ENCODE data around the gene NKX6-2. TPM values are rescaled to one million over a fixed set of nuclear protein-coding genes. Genes with fewer than 3 reads are reported as not detected.
A peak's percentile ranks its signal among the peaks of the same experiment; 100 is the strongest.

NKX6-2 gene
- total and polyA plus RNA-seq, 2 experiments from 2014 or later = 2.6 TPM; not detected in 1

DNA sequence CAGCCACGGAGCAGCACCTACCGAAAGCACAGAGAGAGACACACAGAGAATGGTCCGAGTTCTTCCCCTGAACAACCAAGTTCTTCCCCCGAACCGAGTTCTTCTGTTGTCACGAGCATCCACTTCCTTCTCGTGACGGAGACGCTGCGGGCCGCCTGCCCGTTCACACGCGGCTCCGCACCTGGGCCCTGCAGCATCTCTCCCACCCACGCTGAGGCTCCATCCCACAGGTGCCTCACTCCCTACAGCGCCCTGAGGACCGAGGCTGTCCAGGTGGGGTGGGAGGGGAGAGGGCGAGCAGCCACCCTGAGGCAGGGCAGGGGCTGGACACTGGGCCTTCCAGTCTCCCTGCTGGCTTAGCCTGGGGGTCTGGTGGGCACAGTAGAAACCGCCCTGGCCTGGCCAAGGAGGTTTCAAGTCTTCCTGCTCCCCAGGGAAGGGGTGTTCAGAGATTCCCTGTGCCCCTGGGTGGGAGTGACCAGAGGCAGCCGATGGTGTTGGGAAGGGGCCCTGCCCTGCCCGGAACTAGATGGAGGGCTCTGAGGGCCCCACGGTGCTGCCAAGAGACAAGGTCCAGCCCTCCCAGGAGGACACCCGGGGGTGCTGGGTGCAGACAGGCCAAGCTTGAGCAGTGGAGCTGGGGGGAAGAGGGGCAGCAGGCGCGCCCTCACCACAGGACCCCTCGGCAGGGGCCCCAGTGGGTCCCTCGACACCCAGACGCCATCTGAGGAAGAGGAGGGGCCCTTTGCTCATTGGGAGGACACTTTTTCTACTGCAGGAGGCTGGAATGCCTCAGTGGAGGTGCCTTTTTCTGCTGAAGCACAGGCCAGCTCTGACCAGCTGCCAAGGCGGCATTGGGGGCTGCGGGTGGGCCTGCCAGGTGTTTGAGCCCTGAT is 5.2 kb upstream of the NKX6-2 start:
- no peaks in the 10 kb centered on the region for H3K79me2 ChIP-seq (ENCODE audit: insufficient read depth)
- H3K4me2 ChIP-seq (ENCODE audit: unreplicated experiment) = no peak overlapping the region
- TF ChIP-seq EZH2 (IDR thresholded peaks at IDR 0.05; ENCODE audit: insufficient read depth, poor library complexity, severe bottlenecking) = no peak
- TF ChIP-seq EZH2phosphoT487 (IDR thresholded peaks at IDR 0.05; ENCODE audit: insufficient read depth, low read depth) = no peak
- no peaks in the 10 kb centered on the region for H3K9me2 ChIP-seq (ENCODE audit: insufficient read depth)
- H3K27ac ChIP-seq = no peak overlapping the region
- no peaks in the 10 kb centered on the region for H3F3A ChIP-seq (ENCODE audit: insufficient read depth)
- no peaks in the 10 kb centered on the region for H4K20me1 ChIP-seq (ENCODE audit: insufficient read depth)
- H3K36me3 ChIP-seq (ENCODE audit: low read depth) = no peaks in the 10 kb centered on the region
- H2AFZ ChIP-seq = no peak overlapping the region
- peaks cover 32% of the 10 kb centered on the region for H3K27me3 ChIP-seq (replicated peaks; ENCODE audit: insufficient read depth)
- DNase-seq = no peak
- H3K9ac ChIP-seq = no peak overlapping the region
- H3K4me3 ChIP-seq = no peak overlapping the region
- in situ Hi-C loops (cut with MboI) = no loop called here
- H3K9me3 ChIP-seq (ENCODE audit: low read depth) = no peaks in the 10 kb centered on the region
- no peaks in the 10 kb centered on the region for H3K4me1 ChIP-seq (ENCODE audit: insufficient read depth)
- WGBS, 2 experiments (ENCODE audit: low coverage in 1 of 2, low lambda C conversion rate in 2 of 2, missing lambda C conversion rate in 2 of 2) = 56 to 63% methylated on average over 27 to 31 of the region's 31 CpGs

DNA sequence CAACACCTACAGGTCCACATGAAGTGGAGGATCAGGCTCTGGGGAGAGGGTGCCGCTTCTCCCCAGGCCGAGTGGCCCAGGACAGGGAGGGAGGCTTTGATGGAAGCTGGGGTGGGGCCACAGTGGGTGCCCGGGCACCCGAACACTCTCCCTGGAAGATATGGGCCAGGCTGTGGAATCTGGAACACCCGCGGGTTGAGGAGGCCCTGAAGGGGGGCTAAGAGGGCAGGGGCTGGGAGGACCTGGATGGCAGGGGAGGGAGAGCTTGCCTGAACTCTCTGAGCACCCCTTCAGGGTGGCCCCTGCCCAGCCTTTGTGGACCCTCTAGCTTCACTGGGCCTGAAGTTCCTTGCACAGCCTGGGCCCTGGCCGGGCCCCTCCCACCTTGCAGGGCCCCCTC is 4.5 kb upstream of the NKX6-2 start:
- Histone ChIP-seq H3K9me3 (ENCODE audit: low read depth) (no peaks in the 10 kb centered on the region), H3K9ac (no peak overlapping the region), H3K27me3 (replicated peaks; ENCODE audit: insufficient read depth) (peaks cover 33% of the 10 kb centered on the region), H3K4me1 (ENCODE audit: insufficient read depth) (no peaks in the 10 kb centered on the region), H2AFZ (no peak overlapping the region), H3K79me2 (ENCODE audit: insufficient read depth) (no peaks in the 10 kb centered on the region), H3F3A (ENCODE audit: insufficient read depth) (no peaks in the 10 kb centered on the region), H3K27ac (no peak overlapping the region), H3K4me3 (no peak overlapping the region), H3K4me2 (ENCODE audit: unreplicated experiment) (no peak overlapping the region), H3K9me2 (ENCODE audit: insufficient read depth) (no peaks in the 10 kb centered on the region), H3K36me3 (ENCODE audit: low read depth) (no peaks in the 10 kb centered on the region), H4K20me1 (ENCODE audit: insufficient read depth) (no peaks in the 10 kb centered on the region)
- in situ Hi-C loops (cut with MboI) = no loop called here
- TF ChIP-seq EZH2phosphoT487 (IDR thresholded peaks at IDR 0.05; ENCODE audit: insufficient read depth, low read depth) (no peak), EZH2 (IDR thresholded peaks at IDR 0.05; ENCODE audit: insufficient read depth, poor library complexity, severe bottlenecking) (no peak)
- 40 to 47% methylated on average over 7 of the region's 7 CpGs for WGBS, 2 experiments (ENCODE audit: low coverage in 1 of 2, low lambda C conversion rate in 2 of 2, missing lambda C conversion rate in 2 of 2)
- no peak for DNase-seq

DNA sequence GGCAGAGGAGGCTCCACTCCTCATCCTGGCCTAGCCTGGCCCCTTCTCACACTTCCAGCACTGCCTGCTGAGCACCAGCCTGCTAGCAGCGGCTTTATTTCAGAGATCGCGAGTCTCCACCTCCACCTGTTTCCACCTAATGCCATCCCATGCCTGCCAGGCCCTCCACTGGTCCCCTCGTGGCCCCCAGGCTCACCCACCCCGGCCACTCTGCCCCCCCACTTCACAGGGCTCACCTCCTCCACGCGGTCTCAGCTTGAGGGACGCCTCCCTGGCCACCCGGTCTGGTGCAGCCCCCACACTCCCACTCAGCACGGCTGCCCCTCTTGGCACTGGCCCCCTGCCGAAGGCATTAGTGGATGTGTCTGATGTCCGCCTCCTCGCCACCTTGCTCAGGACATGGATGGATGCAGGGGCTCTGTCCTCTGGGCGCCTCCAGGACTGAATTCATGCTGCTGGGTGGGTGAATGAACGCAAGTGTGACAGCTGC is 3.8 kb upstream of the NKX6-2 start:
- no peak for DNase-seq
- Histone ChIP-seq H3K79me2 (ENCODE audit: insufficient read depth) (no peaks in the 10 kb centered on the region), H3F3A (ENCODE audit: insufficient read depth) (no peaks in the 10 kb centered on the region), H3K36me3 (ENCODE audit: low read depth) (no peaks in the 10 kb centered on the region), H3K9me3 (ENCODE audit: low read depth) (no peaks in the 10 kb centered on the region), H3K27me3 (replicated peaks; ENCODE audit: insufficient read depth) (peaks cover 38% of the 10 kb centered on the region), H3K4me2 (ENCODE audit: unreplicated experiment) (no peak overlapping the region), H3K9me2 (ENCODE audit: insufficient read depth) (no peaks in the 10 kb centered on the region), H3K4me3 (no peak overlapping the region), H2AFZ (no peak overlapping the region), H3K27ac (no peak overlapping the region), H3K9ac (no peak overlapping the region), H4K20me1 (ENCODE audit: insufficient read depth) (no peaks in the 10 kb centered on the region), H3K4me1 (ENCODE audit: insufficient read depth) (no peaks in the 10 kb centered on the region)
- 66 to 74% methylated on average over 9 to 14 of the region's 15 CpGs for WGBS, 2 experiments (ENCODE audit: low coverage in 1 of 2, low lambda C conversion rate in 2 of 2, missing lambda C conversion rate in 2 of 2)
- in situ Hi-C loops (cut with MboI) = no loop called here
- TF ChIP-seq EZH2phosphoT487 (IDR thresholded peaks at IDR 0.05; ENCODE audit: insufficient read depth, low read depth) (no peak), EZH2 (IDR thresholded peaks at IDR 0.05; ENCODE audit: insufficient read depth, poor library complexity, severe bottlenecking) (no peak)

DNA sequence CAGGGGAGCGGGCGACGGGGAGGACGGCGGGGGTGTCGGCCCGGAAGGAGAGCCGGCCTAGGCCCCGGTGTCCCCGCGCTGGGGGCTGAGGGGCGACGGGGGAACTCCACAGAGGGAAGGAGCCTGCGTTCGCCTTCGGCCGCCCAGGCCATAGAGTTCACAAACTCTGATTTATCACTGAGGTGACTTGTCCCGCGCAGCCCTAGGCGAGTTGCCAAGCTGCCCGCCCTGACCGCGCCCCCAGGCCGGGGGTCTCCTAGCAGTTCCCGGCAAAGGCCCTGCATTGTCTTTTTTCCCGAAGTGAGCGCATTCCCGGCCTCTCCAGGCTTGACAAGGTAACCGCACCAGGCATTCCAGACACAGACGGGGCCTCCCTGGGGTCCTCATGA is 2.9 kb upstream of the NKX6-2 start:
- Histone ChIP-seq H3K9me3 (ENCODE audit: low read depth) (no peaks in the 10 kb centered on the region), H3K4me3 (no peak overlapping the region), H2AFZ (no peak overlapping the region), H3K79me2 (ENCODE audit: insufficient read depth) (no peaks in the 10 kb centered on the region), H3K27me3 (replicated peaks; ENCODE audit: insufficient read depth) (peaks cover 40% of the 10 kb centered on the region), H3K4me2 (ENCODE audit: unreplicated experiment) (no peak overlapping the region), H3K27ac (no peak overlapping the region), H3F3A (ENCODE audit: insufficient read depth) (no peaks in the 10 kb centered on the region), H3K4me1 (ENCODE audit: insufficient read depth) (no peaks in the 10 kb centered on the region), H3K36me3 (ENCODE audit: low read depth) (no peaks in the 10 kb centered on the region), H3K9me2 (ENCODE audit: insufficient read depth) (no peaks in the 10 kb centered on the region), H4K20me1 (ENCODE audit: insufficient read depth) (no peaks in the 10 kb centered on the region), H3K9ac (no peak overlapping the region)
- in situ Hi-C loops (cut with MboI) = no loop called here
- 6 to 9% methylated on average over 14 to 23 of the region's 30 CpGs for WGBS, 2 experiments (ENCODE audit: low coverage in 1 of 2, low lambda C conversion rate in 2 of 2, missing lambda C conversion rate in 2 of 2)
- no peak for TF ChIP-seq EZH2phosphoT487 (IDR thresholded peaks at IDR 0.05; ENCODE audit: insufficient read depth, low read depth)
- TF ChIP-seq EZH2 (IDR thresholded peaks at IDR 0.05; ENCODE audit: insufficient read depth, poor library complexity, severe bottlenecking) = peak; percentile 41
- no peak for DNase-seq

Measured in GM23248 (cell line).